Measurements from ENCODE around the gene HERC6.

The HERC6 gene

GRCh38 chr4:88357262-88357661, 21.4 kb upstream of the HERC6 start:
- Histone ChIP-seq H3K4me3 (replicated peaks; ENCODE audit: insufficient read depth, low read length) (no peak overlapping the region), H3K27ac (replicated peaks) (no peak overlapping the region), H3K27me3 (ENCODE audit: insufficient read depth, poor library complexity, severe bottlenecking) (no peaks in the 10 kb centered on the region)
- no peak for DNase-seq (ENCODE audit: low read depth in 1 of 2, low spot score in 1 of 2)
- TF ChIP-seq REST (IDR thresholded peaks at IDR 0.05; ENCODE audit: insufficient replicate concordance, low read depth) = no peak
- no peak for TF ChIP-seq CTCF (IDR thresholded peaks at IDR 0.05; ENCODE audit: insufficient read depth, low read length)
- no peak for TF ChIP-seq SPI1 (IDR thresholded peaks at IDR 0.05; ENCODE audit: borderline replicate concordance, low read depth)
- no peak for TF ChIP-seq POLR2AphosphoS5 (IDR thresholded peaks at IDR 0.05; ENCODE audit: low read depth)
- TF ChIP-seq GABPA (IDR thresholded peaks at IDR 0.05; ENCODE audit: low read depth) = no peak

GRCh38 chr4:88359558-88359957, 19.1 kb upstream of the HERC6 start:
- H3K27ac ChIP-seq (replicated peaks) = no peak overlapping the region
- TF ChIP-seq REST (IDR thresholded peaks at IDR 0.05; ENCODE audit: insufficient replicate concordance, low read depth) = no peak
- TF ChIP-seq CTCF (IDR thresholded peaks at IDR 0.05; ENCODE audit: insufficient read depth, low read length) = no peak
- TF ChIP-seq POLR2AphosphoS5 (IDR thresholded peaks at IDR 0.05; ENCODE audit: low read depth) = no peak
- TF ChIP-seq GABPA (IDR thresholded peaks at IDR 0.05; ENCODE audit: low read depth) = no peak
- H3K4me3 ChIP-seq (replicated peaks; ENCODE audit: insufficient read depth, low read length) = no peak overlapping the region
- DNase-seq (ENCODE audit: low read depth in 1 of 2, low spot score in 1 of 2) = no peak
- no peaks in the 10 kb centered on the region for H3K27me3 ChIP-seq (ENCODE audit: insufficient read depth, poor library complexity, severe bottlenecking)

GRCh38 chr4:88360256-88360655, 18.4 kb upstream of the HERC6 start:
- DNase-seq (ENCODE audit: low read depth in 1 of 2, low spot score in 1 of 2) = no peak
- TF ChIP-seq REST (IDR thresholded peaks at IDR 0.05; ENCODE audit: insufficient replicate concordance, low read depth) (no peak), POLR2AphosphoS5 (IDR thresholded peaks at IDR 0.05; ENCODE audit: low read depth) (no peak), GABPA (IDR thresholded peaks at IDR 0.05; ENCODE audit: low read depth) (no peak), SPI1 (IDR thresholded peaks at IDR 0.05; ENCODE audit: borderline replicate concordance, low read depth) (no peak), CTCF (IDR thresholded peaks at IDR 0.05; ENCODE audit: insufficient read depth, low read length) (no peak)

More at GRCh38 chr4:88360256-88360655, 18.4 kb upstream of the HERC6 start:
- Histone ChIP-seq H3K4me3 (replicated peaks; ENCODE audit: insufficient read depth, low read length) (no peak overlapping the region), H3K27ac (replicated peaks) (no peak overlapping the region), H3K27me3 (ENCODE audit: insufficient read depth, poor library complexity, severe bottlenecking) (no peaks in the 10 kb centered on the region)

Data from HL-60 (cell line).